Glomerular visceral epithelial cell (primary cell): ENCODE measurements around the gene GRK3.

Experiments
- DNase-seq: peaks from one replicate; pipeline ENCODE4 v3.0.0-alpha.2; 2016; ENCODE audit errors: extremely low spot score

Gene GRK3

DNA sequence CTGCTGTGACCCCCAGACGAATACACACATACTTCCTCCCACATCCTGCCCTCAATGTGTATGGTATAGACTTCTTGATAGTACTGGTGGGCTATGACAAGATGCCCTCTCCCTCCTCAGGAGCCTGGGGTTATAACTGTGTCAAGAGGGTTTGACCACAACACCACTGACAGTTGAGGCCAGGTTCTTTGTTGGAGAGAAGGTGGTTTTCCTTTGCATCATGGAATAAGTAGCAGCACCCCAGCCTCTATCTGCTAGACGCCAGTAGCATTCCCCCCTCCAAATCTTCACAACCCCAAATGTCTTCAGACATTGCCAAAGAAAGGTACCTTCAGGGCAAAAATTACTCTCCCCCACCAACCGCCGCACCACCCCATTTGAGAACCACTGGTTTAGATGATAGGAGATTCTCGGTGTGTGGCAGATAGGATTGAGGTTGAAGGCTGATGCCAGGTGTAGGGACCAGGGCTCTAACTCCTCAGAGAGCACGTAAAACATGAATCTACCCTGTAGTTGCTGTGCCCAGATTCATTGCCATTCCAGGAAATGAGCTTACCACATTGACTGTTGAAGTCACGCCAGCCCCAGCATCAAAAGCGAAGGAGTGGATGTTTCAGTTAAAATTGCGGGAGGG lies 172.0 kb downstream of the GRK3 start:
- no peak for DNase-seq

DNA sequence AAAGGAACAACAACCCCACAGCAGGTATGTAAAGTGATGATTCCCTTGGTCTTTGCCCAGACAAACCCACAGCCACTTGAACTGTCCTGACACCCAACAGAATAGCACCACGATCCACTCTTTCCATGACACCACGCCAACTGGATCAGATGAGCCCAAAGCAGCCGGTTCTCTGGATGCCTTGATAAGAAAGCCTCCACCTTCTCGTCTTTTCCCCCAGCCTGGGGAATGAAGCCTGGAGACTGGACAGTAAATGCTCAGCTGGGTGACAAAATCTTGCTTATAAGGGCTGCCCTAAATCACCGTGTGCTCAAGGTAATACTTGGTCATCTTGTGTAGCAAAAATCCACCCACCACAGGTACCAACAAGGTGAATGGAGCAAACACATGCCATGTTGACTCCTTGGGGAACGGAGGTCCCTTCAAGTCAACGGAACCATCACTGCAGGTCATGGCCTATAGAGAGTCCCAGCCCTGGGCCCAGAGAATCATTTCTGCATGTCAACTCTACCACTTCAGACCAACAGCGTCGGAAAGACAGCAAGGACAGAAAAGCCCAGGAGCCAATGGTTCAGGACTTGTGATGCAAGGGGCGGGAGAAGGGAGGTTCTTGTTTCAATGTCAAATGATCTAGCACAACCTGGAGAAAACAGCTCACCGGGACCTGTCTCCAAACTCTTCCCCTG lies 175.3 kb downstream of the GRK3 start:
- no peak for DNase-seq

- no peak for DNase-seq
These were observed 177.5 kb downstream of the GRK3 start, which contains the start of gene MYO18B for GRCh38 chr22:25741692-25742626. MYO18B (plus strand) TSS chr22:25742188; CDS start chr22:25761093, 18,905 bp downstream.

DNA sequence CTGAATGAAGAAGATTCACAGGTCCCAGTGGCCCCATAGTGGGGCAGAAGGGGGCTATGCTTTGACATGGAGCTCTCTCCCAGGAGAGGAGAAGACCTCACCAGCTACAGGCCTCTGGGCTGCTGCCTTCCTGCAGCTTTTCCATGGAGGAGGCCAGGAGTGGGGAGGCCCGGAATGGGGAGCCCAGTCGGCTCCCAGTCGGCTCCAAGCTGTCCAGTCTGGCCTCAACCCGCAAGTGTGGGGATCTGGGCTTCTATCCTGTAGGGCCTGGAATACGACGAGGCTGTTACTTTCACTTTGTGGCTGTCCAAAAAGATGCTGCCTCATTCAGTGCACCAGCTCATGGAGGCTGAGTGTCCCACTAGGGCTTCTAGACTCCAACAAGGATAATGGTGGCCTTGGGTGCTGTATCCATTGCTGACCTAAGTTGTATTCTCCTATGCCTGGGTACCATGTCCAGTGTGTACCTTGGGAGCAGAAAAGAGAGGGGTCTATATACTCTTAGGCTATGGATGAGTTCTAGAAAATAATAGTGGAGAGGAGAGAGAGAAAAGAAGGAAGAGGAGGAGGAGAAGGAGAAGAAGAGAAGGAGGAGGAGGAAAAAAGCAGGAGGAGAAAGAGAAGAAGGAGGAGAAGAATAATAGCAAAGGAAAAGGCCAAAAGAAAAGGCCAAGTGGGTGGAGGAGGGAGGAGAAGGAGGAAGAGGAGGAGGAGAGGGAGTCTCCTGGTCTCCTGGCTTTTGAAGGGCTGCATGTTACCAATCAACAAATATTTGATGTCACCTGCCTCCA lies 178.6 kb downstream of the GRK3 start:
- no peak for DNase-seq

DNA sequence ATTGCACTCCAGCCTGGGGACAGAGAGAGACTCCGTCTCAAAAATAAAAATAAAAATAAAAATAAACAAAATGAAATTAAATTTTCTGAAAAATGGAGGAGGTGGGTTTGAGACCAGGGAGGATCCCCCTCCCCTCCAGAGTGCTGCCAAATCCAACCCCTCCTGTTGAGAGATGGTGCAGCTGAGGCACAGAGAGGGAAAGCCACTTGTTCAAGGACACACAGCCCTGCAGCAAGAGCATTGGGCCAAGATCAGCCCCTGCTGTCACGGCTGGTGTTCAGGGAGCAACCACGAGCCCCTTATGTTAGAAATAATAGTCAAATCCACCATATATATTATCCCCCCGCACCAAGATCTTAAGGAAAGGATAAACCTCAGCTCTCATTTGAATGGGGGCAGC lies 180.2 kb downstream of the GRK3 start:
- DNase-seq, result no peak

GRCh38 chr22:25745341-25746011 lies 181.0 kb downstream of the GRK3 start:
- DNase-seq, result peak; percentile 13

DNA sequence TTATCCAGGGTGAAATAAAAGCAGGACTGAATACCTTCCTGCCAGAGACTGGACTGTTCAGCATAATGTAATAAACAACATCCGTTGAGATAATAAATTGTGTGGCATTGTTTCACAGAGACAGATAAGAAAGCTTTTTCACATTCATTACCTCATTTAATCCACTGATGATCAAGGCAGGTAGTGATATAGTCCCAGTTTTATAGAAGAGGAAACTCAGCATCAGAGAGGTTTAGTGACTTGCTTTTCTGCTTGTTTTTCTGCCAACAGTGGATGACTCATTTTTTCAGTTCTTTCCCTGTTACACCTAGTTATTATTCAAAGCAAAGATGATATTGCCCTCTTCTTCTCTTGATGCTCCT lies 181.5 kb downstream of the GRK3 start:
- no peak for DNase-seq

DNA sequence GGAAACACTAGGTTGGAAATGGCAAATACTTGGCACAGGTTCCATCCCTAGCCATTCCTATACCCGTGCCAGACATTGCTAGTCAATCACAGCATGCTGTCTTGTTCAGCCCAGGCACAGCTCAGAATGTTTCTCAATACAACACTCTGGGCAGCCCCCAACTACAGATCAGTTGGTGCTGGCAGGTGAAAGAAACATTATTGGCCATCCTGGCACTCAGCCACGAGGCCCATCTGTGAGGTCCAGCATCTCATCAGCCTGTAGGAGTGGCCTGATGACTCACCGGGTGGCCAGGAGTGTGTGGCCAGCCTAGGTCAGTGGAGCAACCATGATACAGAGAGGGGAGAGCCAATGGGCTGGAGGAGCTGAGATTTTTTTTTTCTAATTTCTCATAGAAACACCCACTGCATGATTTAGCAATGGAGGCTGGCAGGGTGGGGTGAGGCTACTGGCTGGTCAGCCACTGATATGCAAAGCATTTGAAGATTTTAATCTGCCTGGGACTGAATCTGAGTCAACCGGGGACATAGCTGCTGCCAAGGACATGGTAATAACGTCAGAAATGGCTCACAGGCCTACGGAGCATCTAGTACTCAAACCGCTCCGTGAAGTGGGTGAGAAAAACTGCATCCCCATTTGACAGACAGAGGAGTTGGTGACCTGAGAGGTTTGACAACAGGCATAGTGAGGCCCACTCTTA lies 182.9 kb downstream of the GRK3 start:
- peak; percentile 88 for DNase-seq

GRCh38 chr22:25748140-25748539 lies 183.7 kb downstream of the GRK3 start:
- DNase-seq, result no peak

DNA sequence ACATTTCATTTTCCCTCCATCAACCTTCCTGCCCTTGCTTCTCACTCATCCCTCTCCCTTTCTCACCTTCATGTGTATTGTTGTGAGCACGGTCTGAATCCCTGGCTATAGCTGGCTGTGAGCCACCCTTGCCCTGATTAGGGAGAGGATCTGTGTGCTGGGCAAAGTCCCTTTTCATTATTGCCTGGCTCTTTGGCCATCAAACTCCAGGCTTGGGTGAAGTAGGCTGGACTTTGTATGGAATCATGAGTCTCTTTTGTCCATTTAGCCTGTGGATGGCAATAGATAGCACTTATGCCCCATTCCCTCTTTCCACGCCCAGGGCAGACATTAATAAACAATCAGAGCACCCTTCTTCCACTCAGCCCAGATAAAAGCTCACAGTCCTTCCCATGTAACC lies 184.2 kb downstream of the GRK3 start:
- no peak for DNase-seq

DNA sequence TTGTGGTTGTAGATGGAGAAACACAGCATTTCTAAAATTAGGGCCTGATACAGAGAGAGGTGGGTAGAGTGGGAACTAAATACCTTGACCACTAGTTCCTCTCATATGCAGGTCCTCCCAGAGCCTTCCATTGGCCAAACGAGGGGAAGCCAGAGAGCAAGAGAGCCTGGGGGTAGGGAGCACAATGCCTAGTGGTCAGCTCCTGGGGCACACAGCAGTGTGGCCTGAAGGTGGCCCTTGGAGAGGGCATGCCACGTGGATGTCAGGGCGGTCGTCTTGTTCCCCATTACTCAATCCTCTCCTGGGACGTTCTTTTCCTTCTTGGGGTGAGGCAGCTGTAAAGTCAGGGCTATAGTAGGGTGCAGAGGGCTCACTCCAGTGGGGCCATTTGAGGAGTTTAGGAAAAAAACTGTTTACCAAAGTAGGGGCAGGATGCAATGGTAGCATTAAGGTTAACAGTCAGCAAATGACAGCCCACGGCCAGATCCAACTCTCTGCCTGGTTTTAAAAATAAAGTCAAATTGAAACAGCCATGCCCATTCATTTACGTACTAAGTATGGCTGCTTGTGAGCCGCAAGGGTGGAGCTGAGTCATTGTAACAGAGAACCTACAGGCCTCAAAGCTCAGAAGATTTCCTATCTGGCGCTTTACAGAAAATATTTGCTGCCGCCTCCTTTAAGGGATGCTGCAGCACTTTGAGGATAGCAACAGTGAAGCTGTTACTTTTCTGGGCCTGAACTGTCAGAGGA lies 185.1 kb downstream of the GRK3 start:
- no peak for DNase-seq

DNA sequence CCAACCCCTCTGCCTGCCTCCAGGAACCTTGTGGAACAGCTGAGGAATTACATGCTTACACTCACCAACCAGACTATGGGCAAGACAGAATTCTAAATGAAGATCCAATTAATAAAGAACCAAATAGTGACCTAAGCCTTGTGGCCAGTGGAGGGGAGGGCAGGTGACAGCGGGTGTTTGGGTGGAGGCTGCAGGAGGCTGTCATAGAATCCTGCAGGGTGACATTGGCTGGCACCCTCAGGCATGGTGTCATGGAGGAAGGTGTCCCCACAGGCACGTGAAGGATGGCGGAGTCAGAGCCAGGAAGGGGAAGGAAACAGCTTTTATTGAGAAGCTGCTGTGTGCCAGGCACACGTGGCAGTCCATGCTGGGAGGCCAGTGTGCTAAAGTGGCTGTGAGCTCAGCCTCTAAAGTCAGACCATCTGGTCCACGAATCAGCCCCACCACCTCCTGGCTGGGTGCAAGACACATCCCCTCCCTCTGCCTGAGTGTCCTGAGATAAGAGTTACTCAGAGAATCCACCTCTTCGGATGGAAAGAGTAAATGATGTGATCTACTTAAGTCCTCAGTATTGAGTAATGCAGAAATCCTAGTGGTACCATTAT lies 186.2 kb downstream of the GRK3 start:
- DNase-seq, result no peak

- DNase-seq, result no peak
These were observed 186.7 kb downstream of the GRK3 start for GRCh38 chr22:25751174-25751581.

DNA sequence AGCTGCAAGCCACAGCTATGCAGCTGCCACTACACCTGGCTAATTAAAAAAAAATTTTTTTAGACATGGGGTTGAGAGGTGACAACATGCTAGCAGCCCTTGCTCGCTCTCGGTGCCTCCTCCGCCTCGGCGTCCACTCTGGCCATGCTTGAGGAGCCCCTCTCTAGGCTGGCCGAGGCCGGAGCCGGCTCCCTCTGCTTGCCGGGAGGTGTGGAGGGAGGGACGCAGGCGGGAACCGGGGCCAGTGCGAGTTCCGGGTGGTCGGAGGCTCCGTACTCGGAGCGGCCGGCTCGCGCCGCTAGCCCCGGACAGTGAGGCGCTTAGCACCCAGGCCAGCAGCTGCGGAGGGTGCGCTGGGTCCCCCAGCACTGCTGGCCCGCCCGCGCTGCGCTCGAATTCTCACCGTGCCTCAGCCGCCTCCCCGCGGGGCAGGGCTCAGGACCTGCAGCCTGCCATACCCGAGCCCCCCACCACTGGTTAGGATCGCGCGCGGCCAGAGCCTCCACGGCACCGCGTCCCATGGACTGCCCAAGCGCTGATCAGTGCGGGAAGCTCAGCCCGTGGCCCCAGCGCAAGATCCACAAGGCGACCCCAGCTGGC lies 188.2 kb downstream of the GRK3 start:
- DNase-seq, result no peak

GRCh38 chr22:25753252-25753651 lies 188.8 kb downstream of the GRK3 start:
- DNase-seq, result no peak

DNA sequence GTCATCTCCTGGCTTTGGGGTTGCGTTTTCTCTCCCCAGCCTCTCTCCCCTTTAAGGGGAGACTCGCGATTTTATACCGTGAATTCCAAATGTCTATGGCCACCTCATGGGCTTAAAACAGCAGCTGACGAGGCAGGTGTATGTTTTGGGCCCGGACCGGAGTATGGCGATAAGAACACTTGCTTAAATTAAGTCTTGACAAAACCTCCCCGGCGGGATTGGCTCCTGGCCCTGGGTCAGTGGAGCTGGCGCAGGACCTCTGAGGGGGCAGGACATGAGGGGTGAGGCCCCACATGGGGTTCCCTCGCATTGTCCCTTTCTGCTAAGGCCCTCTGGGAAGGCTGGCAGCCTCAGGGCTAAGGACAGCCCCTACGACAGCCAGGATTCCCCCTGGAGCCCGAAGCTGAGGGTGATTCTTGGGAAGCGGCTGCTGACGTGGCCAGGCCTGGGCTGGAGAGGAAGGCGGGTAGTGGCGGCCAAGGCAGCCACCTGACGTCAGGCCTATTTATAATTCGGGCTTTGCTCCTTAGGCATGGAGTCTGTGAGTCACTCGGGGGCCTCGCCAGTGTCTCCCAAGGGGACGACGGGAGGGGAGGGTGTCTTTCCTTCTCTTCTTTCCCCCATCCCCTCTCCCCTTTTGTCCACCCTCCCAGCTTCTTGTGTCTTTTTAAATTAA lies 190.2 kb downstream of the GRK3 start:
- DNase-seq, result no peak

- DNase-seq, result no peak
These were observed 193.2 kb downstream of the GRK3 start for GRCh38 chr22:25757686-25758085.

- no peak for DNase-seq
These were observed 193.8 kb downstream of the GRK3 start for GRCh38 chr22:25758316-25758715.
